ENCODE results near the gene SLC38A10.

GRCh38 chr17:81248649-81249048, 46.5 kb downstream of the SLC38A10 start:
- no peak for TF ChIP-seq CTCF (IDR thresholded peaks at IDR 0.05)
- TF ChIP-seq POLR2A (IDR thresholded peaks at IDR 0.05) = no peak
